ENCODE data around the gene DLX2.

The DLX2 gene

GRCh38 chr2:172049567-172050120 is 53.1 kb downstream of the DLX2 start:
- DNase-seq = no peak
